Activated gamma-delta T cell treated with anti-CD3 and anti-CD28 coated beads, Interleukin-2, amount 50 U/mL, for 16 hours (primary cell): ENCODE data around the gene KIRREL3.
"Not testable (repeated sequence)": the region's sequence is repeated elsewhere in the genome, so short reads cannot be mapped to it uniquely, and the experiment has no call there.

ENCODE experiments used
- DNase-seq: peaks from one replicate; pipeline ENCODE4 v3.0.0-alpha.2; 2020; ENCODE audit warnings: low read depth

KIRREL3 gene

GRCh38 chr11:126952533-126952932, 48.0 kb downstream of the KIRREL3 start:
- not testable (repeated sequence) for DNase-seq

GRCh38 chr11:126951465-126951864, 49.1 kb downstream of the KIRREL3 start:
- DNase-seq: no peak

- no peak for DNase-seq
Observed at GRCh38 chr11:126949066-126949891, 51.3 kb downstream of the KIRREL3 start.

- DNase-seq: no peak
Observed at GRCh38 chr11:126948563-126948962, 52.0 kb downstream of the KIRREL3 start.

- no peak for DNase-seq
Observed at GRCh38 chr11:126945319-126945718, 55.3 kb downstream of the KIRREL3 start.

GRCh38 chr11:126943316-126943715, 57.3 kb downstream of the KIRREL3 start:
- no peak for DNase-seq

GRCh38 chr11:126942146-126942545, 58.4 kb downstream of the KIRREL3 start:
- DNase-seq: no peak

- no peak for DNase-seq
Observed at GRCh38 chr11:126939552-126939951, 61.0 kb downstream of the KIRREL3 start.

GRCh38 chr11:126938718-126939117, 61.9 kb downstream of the KIRREL3 start:
- no peak for DNase-seq

GRCh38 chr11:126930091-126930841, 70.3 kb downstream of the KIRREL3 start:
- DNase-seq: no peak

GRCh38 chr11:126929179-126930061, 71.2 kb downstream of the KIRREL3 start:
- DNase-seq: no peak

- no peak for DNase-seq
Observed at GRCh38 chr11:126927623-126928022, 72.9 kb downstream of the KIRREL3 start.

GRCh38 chr11:126926376-126926791, 74.2 kb downstream of the KIRREL3 start:
- DNase-seq: no peak

GRCh38 chr11:126925321-126926093, 75.1 kb downstream of the KIRREL3 start:
- no peak for DNase-seq

GRCh38 chr11:126924376-126925040, 76.1 kb downstream of the KIRREL3 start:
- no peak for DNase-seq

- DNase-seq: no peak
Observed at GRCh38 chr11:126920833-126921232, 79.7 kb downstream of the KIRREL3 start.

GRCh38 chr11:126919147-126919823, 81.3 kb downstream of the KIRREL3 start:
- no peak for DNase-seq

- DNase-seq: no peak
Observed at GRCh38 chr11:126918556-126918955, 82.0 kb downstream of the KIRREL3 start.

GRCh38 chr11:126917531-126918204, 82.9 kb downstream of the KIRREL3 start:
- no peak for DNase-seq

- DNase-seq: no peak
Observed at GRCh38 chr11:126915430-126915829, 85.1 kb downstream of the KIRREL3 start.
